WTC11 (cell line): ENCODE measurements around the gene RGCC. TPM values are rescaled to one million over a fixed set of nuclear protein-coding genes. Genes with fewer than 3 reads are reported as not detected.

Source experiments
- ATAC-seq: fragments of 200-7000 bp; cut with Tn5 transposase; 2 replicates; pipeline ENCODE4 v1.10.0; 2021; ENCODE audit warnings: mild to moderate bottlenecking, moderate library complexity
- CTCF ChIA-PET: fragments of 300-600 bp; sonication (Branson Sonifier 250); formaldehyde crosslinking; loops from one replicate; lab custom pipeline; 2021; ENCODE audit warnings: antibody characterized with exemption; lab: Charles Lee
- POLR2A ChIA-PET: fragments of 350-600 bp; sonication (Branson Sonifier 250); formaldehyde crosslinking; loops from one replicate; lab custom pipeline; 2021; ENCODE audit warnings: antibody characterized with exemption; lab: Charles Lee
- DNase-seq: peaks from one replicate; pipeline ENCODE4 v3.0.0; 2021; ENCODE audit warnings: low spot score
- H3K27ac Mint-ChIP-seq: 2 replicates; pipeline ENCODE4 v1.8.0; 2021; ENCODE audit warnings: mixed read lengths
- H3K27me3 Mint-ChIP-seq: 2 replicates; pipeline ENCODE4 v1.8.0; 2021; ENCODE audit warnings: low read depth, mild to moderate bottlenecking, moderate library complexity, mixed read lengths
- H3K36me3 Mint-ChIP-seq: 2 replicates; pipeline ENCODE4 v1.8.0; 2021; ENCODE audit warnings: mixed read lengths
- H3K4me1 Mint-ChIP-seq: 2 replicates; pipeline ENCODE4 v1.8.0; 2022; ENCODE audit warnings: mixed read lengths
- H3K4me3 Mint-ChIP-seq: 2 replicates; pipeline ENCODE4 v1.8.0; 2021; ENCODE audit warnings: mild to moderate bottlenecking, moderate library complexity, mixed read lengths
- H3K9me3 Mint-ChIP-seq: 2 replicates; pipeline ENCODE4 v1.8.0; 2021; ENCODE audit warnings: mixed read lengths
- FOXJ3 ChIP-seq: sonication (generic); formaldehyde crosslinking; IDR thresholded peaks from 2 replicates; pipeline ENCODE4 v1.9.0; 2021; ENCODE audit warnings: missing genetic modification reagents, mild to moderate bottlenecking, borderline replicate concordance
- GABPB1 ChIP-seq: sonication (generic); formaldehyde crosslinking; IDR thresholded peaks from 2 replicates; pipeline ENCODE4 v1.8.1; 2023; ENCODE audit warnings: mild to moderate bottlenecking, missing genetic modification reagents
- GRHL2 ChIP-seq: fragments of 250-450 bp; sonication (Bioruptor Pico); IDR thresholded peaks from 2 replicates; pipeline ENCODE4 v1.8.0; 2022; ENCODE audit warnings: mild to moderate bottlenecking, moderate library complexity; ENCODE audit not compliant: insufficient replicate concordance, severe bottlenecking
- MYBL2 ChIP-seq: sonication (generic); formaldehyde crosslinking; IDR thresholded peaks from 2 replicates; pipeline ENCODE4 v1.8.1; 2023; ENCODE audit warnings: mild to moderate bottlenecking, moderate library complexity, missing genetic modification reagents
- NFATC4 ChIP-seq: fragments of 250-450 bp; sonication (Bioruptor Pico); IDR thresholded peaks from 2 replicates; pipeline ENCODE4 v1.9.0; 2021; ENCODE audit warnings: mild to moderate bottlenecking
- NFE2L1 ChIP-seq: sonication (generic); formaldehyde crosslinking; IDR thresholded peaks from 2 replicates; pipeline ENCODE4 v1.8.1; 2023; ENCODE audit warnings: missing genetic modification reagents
- PRRX2 ChIP-seq: fragments of 250-450 bp; sonication (Bioruptor Pico); IDR thresholded peaks from 2 replicates; pipeline ENCODE4 v1.8.0; 2021; ENCODE audit warnings: mild to moderate bottlenecking
- TCF7 ChIP-seq: sonication (generic); formaldehyde crosslinking; IDR thresholded peaks from 2 replicates; pipeline ENCODE4 v1.8.0; 2022; ENCODE audit warnings: mild to moderate bottlenecking, low read depth, missing genetic modification reagents, moderate library complexity
- TEAD4 ChIP-seq: sonication (generic); formaldehyde crosslinking; IDR thresholded peaks from 2 replicates; pipeline ENCODE4 v1.8.0; 2022; ENCODE audit warnings: mild to moderate bottlenecking, missing genetic modification reagents
- total RNA-seq: library from RNA; stranded (reverse); gene quantifications from 3 replicates; pipeline ENCODE4 v1.2.3, GENCODE V29; 2021
- TF ChIP-seq, protein P1 (sequence below): fragments of 200-600 bp; IDR thresholded peaks from 2 replicates; pipeline ENCODE4 v1.8.0; 2022; ENCODE audit warnings: antibody characterized with exemption
- TF ChIP-seq, protein P2 (sequence below): fragments of 250-450 bp; sonication (Bioruptor Pico); IDR thresholded peaks from 2 replicates; pipeline ENCODE4 v1.9.0; 2021; ENCODE audit warnings: moderate library complexity, mild to moderate bottlenecking, inconsistent platforms, borderline replicate concordance
- TF ChIP-seq, protein P3 (sequence below): sonication (generic); formaldehyde crosslinking; IDR thresholded peaks from 2 replicates; pipeline ENCODE4 v1.8.0; 2023; ENCODE audit warnings: missing genetic modification reagents, mild to moderate bottlenecking, borderline replicate concordance
- TF ChIP-seq, protein P4 (sequence below): sonication (generic); formaldehyde crosslinking; IDR thresholded peaks from 2 replicates; pipeline ENCODE4 v1.8.1; 2022; ENCODE audit warnings: missing genetic modification reagents, borderline replicate concordance
- TF ChIP-seq, protein P5 (sequence below): sonication (generic); formaldehyde crosslinking; IDR thresholded peaks from 2 replicates; pipeline ENCODE4 v1.8.1; 2022; ENCODE audit warnings: low read depth, mild to moderate bottlenecking, moderate library complexity, missing genetic modification reagents, borderline replicate concordance
- TF ChIP-seq, protein P6 (sequence below): sonication (generic); formaldehyde crosslinking; IDR thresholded peaks from 2 replicates; pipeline ENCODE4 v1.8.0; 2022; ENCODE audit warnings: mild to moderate bottlenecking, missing genetic modification reagents
- TF ChIP-seq, protein P7 (sequence below): sonication (generic); formaldehyde crosslinking; conservative IDR thresholded peaks from 2 replicates; pipeline ENCODE4 v1.8.1; 2023; ENCODE audit warnings: mild to moderate bottlenecking, low read depth, missing genetic modification reagents, moderate library complexity
- TF ChIP-seq, protein P8 (sequence below): sonication (generic); formaldehyde crosslinking; IDR thresholded peaks from 2 replicates; pipeline ENCODE4 v1.8.1; 2023; ENCODE audit warnings: mild to moderate bottlenecking, moderate library complexity, missing genetic modification reagents

Gene RGCC
- total RNA-seq, 1 experiment from 2014 or later, result 0.48 TPM

DNA sequence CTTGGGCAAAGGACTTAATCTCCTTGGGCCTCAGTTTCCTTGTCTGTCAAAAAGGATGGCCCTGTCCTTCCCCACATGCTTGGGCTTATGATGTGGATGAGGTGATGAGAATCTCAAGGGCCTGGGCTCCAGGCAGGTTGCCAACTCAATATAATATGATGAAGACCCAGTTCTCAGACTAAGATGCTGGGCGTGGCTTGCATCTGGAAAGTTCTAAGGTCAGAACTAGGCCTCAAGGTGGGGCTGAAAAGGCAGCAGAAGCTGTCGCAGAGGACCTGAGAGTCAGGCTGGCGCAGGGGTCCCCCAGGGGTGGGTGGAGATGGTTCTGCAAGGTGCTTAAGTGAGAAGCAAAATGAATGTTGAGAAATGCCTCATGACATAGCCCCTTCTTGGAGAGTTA lies 58.8 kb downstream of the RGCC start:
- no peak overlapping the region for H3K4me3 Mint-ChIP-seq
- H3K27me3 Mint-ChIP-seq, result no peaks in the 10 kb centered on the region; the same call in 1 of the 2 replicates
- CTCF ChIA-PET, result no interaction called here
- no peak for TF ChIP-seq MYBL2 (CRISPR knock-in tag)
- TF ChIP-seq NFE2L1 (CRISPR knock-in tag), result no peak
- TF ChIP-seq, protein P1, sequence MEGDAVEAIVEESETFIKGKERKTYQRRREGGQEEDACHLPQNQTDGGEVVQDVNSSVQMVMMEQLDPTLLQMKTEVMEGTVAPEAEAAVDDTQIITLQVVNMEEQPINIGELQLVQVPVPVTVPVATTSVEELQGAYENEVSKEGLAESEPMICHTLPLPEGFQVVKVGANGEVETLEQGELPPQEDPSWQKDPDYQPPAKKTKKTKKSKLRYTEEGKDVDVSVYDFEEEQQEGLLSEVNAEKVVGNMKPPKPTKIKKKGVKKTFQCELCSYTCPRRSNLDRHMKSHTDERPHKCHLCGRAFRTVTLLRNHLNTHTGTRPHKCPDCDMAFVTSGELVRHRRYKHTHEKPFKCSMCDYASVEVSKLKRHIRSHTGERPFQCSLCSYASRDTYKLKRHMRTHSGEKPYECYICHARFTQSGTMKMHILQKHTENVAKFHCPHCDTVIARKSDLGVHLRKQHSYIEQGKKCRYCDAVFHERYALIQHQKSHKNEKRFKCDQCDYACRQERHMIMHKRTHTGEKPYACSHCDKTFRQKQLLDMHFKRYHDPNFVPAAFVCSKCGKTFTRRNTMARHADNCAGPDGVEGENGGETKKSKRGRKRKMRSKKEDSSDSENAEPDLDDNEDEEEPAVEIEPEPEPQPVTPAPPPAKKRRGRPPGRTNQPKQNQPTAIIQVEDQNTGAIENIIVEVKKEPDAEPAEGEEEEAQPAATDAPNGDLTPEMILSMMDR, result no peak
- TF ChIP-seq, protein P2, sequence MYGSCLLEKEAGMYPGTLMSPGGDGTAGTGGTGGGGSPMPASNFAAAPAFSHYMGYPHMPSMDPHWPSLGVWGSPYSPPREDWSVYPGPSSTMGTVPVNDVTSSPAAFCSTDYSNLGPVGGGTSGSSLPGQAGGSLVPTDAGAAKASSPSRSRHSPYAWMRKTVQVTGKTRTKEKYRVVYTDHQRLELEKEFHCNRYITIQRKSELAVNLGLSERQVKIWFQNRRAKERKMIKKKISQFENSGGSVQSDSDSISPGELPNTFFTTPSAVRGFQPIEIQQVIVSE (CRISPR knock-in tag), result no peak
- TF ChIP-seq, protein P3, sequence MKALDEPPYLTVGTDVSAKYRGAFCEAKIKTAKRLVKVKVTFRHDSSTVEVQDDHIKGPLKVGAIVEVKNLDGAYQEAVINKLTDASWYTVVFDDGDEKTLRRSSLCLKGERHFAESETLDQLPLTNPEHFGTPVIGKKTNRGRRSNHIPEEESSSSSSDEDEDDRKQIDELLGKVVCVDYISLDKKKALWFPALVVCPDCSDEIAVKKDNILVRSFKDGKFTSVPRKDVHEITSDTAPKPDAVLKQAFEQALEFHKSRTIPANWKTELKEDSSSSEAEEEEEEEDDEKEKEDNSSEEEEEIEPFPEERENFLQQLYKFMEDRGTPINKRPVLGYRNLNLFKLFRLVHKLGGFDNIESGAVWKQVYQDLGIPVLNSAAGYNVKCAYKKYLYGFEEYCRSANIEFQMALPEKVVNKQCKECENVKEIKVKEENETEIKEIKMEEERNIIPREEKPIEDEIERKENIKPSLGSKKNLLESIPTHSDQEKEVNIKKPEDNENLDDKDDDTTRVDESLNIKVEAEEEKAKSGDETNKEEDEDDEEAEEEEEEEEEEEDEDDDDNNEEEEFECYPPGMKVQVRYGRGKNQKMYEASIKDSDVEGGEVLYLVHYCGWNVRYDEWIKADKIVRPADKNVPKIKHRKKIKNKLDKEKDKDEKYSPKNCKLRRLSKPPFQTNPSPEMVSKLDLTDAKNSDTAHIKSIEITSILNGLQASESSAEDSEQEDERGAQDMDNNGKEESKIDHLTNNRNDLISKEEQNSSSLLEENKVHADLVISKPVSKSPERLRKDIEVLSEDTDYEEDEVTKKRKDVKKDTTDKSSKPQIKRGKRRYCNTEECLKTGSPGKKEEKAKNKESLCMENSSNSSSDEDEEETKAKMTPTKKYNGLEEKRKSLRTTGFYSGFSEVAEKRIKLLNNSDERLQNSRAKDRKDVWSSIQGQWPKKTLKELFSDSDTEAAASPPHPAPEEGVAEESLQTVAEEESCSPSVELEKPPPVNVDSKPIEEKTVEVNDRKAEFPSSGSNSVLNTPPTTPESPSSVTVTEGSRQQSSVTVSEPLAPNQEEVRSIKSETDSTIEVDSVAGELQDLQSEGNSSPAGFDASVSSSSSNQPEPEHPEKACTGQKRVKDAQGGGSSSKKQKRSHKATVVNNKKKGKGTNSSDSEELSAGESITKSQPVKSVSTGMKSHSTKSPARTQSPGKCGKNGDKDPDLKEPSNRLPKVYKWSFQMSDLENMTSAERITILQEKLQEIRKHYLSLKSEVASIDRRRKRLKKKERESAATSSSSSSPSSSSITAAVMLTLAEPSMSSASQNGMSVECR, result no peak
- no peak for TF ChIP-seq GRHL2 (CRISPR knock-in tag)
- TF ChIP-seq, protein P4, sequence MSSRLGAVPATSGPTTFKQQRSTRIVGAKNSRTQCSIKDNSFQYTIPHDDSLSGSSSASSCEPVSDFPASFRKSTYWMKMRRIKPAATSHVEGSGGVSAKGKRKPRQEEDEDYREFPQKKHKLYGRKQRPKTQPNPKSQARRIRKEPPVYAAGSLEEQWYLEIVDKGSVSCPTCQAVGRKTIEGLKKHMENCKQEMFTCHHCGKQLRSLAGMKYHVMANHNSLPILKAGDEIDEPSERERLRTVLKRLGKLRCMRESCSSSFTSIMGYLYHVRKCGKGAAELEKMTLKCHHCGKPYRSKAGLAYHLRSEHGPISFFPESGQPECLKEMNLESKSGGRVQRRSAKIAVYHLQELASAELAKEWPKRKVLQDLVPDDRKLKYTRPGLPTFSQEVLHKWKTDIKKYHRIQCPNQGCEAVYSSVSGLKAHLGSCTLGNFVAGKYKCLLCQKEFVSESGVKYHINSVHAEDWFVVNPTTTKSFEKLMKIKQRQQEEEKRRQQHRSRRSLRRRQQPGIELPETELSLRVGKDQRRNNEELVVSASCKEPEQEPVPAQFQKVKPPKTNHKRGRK, result no peak
- TF ChIP-seq, protein P5, sequence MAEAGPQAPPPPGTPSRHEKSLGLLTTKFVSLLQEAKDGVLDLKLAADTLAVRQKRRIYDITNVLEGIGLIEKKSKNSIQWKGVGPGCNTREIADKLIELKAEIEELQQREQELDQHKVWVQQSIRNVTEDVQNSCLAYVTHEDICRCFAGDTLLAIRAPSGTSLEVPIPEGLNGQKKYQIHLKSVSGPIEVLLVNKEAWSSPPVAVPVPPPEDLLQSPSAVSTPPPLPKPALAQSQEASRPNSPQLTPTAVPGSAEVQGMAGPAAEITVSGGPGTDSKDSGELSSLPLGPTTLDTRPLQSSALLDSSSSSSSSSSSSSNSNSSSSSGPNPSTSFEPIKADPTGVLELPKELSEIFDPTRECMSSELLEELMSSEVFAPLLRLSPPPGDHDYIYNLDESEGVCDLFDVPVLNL (CRISPR knock-in tag), result no peak
- TF ChIP-seq TEAD4 (CRISPR knock-in tag), result no peak
- TF ChIP-seq PRRX2, result no peak
- TF ChIP-seq, protein P6, sequence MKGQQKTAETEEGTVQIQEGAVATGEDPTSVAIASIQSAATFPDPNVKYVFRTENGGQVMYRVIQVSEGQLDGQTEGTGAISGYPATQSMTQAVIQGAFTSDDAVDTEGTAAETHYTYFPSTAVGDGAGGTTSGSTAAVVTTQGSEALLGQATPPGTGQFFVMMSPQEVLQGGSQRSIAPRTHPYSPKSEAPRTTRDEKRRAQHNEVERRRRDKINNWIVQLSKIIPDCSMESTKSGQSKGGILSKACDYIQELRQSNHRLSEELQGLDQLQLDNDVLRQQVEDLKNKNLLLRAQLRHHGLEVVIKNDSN (CRISPR knock-in tag), result no peak
- TF ChIP-seq, protein P7, sequence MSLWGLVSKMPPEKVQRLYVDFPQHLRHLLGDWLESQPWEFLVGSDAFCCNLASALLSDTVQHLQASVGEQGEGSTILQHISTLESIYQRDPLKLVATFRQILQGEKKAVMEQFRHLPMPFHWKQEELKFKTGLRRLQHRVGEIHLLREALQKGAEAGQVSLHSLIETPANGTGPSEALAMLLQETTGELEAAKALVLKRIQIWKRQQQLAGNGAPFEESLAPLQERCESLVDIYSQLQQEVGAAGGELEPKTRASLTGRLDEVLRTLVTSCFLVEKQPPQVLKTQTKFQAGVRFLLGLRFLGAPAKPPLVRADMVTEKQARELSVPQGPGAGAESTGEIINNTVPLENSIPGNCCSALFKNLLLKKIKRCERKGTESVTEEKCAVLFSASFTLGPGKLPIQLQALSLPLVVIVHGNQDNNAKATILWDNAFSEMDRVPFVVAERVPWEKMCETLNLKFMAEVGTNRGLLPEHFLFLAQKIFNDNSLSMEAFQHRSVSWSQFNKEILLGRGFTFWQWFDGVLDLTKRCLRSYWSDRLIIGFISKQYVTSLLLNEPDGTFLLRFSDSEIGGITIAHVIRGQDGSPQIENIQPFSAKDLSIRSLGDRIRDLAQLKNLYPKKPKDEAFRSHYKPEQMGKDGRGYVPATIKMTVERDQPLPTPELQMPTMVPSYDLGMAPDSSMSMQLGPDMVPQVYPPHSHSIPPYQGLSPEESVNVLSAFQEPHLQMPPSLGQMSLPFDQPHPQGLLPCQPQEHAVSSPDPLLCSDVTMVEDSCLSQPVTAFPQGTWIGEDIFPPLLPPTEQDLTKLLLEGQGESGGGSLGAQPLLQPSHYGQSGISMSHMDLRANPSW, result no peak
- no peak for TF ChIP-seq NFATC4
- TF ChIP-seq, protein P8, sequence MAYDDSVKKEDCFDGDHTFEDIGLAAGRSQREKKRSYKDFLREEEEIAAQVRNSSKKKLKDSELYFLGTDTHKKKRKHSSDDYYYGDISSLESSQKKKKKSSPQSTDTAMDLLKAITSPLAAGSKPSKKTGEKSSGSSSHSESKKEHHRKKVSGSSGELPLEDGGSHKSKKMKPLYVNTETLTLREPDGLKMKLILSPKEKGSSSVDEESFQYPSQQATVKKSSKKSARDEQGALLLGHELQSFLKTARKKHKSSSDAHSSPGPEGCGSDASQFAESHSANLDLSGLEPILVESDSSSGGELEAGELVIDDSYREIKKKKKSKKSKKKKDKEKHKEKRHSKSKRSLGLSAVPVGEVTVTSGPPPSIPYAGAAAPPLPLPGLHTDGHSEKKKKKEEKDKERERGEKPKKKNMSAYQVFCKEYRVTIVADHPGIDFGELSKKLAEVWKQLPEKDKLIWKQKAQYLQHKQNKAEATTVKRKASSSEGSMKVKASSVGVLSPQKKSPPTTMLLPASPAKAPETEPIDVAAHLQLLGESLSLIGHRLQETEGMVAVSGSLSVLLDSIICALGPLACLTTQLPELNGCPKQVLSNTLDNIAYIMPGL (CRISPR knock-in tag), result no peak
- no peak for TF ChIP-seq TCF7 (CRISPR knock-in tag)
- no peak for TF ChIP-seq FOXJ3
- TF ChIP-seq GABPB1, result no peak
- H3K27ac Mint-ChIP-seq, result no peak overlapping the region
- H3K9me3 Mint-ChIP-seq, result peaks cover 28% of the 10 kb centered on the region
- 0 out of 2 replicates have a peak, but pooled peaks cover 3% of the 10 kb centered on the region for H3K36me3 Mint-ChIP-seq
- no peak for ATAC-seq
- no peak for DNase-seq
- H3K4me1 Mint-ChIP-seq, result no peaks in the 10 kb centered on the region
- POLR2A ChIA-PET, result no interaction called here
